Measurements from ENCODE around the gene LANCL2.
"Not testable (repeated sequence)": the region's sequence is repeated elsewhere in the genome, so short reads cannot be mapped to it uniquely, and the experiment has no call there.

Gene LANCL2

GRCh38 chr7:55438757-55439525 lies 73.8 kb downstream of the LANCL2 start:
- DNase-seq: no peak

DNA sequence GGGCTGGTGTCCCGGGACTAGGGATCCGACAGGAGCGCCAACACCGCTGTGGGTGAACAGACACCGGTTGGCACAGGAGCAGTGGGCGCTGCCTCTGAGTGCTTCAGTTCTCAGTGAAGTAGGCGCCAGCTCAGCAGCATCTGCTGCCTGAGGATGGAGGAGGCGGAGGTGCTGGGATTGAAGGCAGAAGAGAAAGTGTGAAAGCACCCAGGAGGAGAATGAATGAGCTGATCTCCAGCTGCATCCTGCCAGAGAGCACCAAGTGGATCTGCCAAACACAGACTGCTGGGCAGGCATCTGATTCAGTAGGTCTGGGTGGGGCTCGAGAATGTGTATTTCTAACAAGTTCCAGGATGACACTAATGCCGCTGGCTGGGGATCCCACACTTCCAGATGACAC lies 74.5 kb downstream of the LANCL2 start:
- no peak for DNase-seq

GRCh38 chr7:55440040-55440690 lies 75.0 kb downstream of the LANCL2 start:
- no peak for DNase-seq

- no peak for DNase-seq
These were observed 75.9 kb downstream of the LANCL2 start for GRCh38 chr7:55441002-55441401.

GRCh38 chr7:55441774-55442522 lies 76.8 kb downstream of the LANCL2 start:
- no peak for DNase-seq

DNA sequence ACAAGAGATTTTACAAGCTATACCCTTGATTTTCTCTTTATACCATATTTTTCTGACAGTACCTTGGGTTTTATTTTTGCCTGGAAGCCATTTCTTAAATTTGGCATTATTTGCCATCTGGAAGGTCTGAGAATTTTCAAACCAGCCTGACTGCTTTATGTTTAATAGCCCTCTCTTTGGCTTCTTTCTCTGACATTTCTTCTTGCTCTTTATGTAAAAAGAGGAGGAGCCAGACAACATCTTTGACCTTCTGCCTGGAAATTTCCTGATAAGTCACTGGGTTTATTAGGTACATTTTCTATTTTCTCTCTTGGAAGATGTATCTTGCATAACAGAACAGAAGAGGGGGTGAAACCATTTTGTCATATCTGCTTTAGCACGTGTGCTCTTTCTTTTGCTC lies 79.6 kb downstream of the LANCL2 start:
- DNase-seq: no peak

DNA sequence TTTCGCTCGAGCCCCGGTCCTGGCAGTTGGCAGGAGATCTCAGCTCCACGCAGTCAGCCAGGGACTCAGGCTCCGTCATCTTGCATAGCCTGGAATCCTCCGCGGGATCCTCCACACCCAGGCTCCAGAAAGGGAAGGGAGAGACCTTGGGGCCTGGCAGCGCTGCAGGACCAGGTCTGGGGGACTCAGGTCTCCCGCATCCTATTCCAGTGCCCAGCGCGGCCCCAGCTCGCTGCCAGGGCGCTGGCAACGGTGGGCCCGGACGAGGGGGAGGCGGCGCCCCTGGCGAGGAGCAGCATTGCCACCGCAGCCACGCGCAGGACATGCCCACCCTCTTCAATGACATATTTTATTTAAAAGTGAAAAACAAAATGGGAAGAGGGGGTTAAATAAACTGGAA lies 83.4 kb downstream of the LANCL2 start:
- DNase-seq: no peak

- DNase-seq: no peak
These were observed 84.3 kb downstream of the LANCL2 start for GRCh38 chr7:55449205-55449991.

GRCh38 chr7:55449992-55450535 lies 84.9 kb downstream of the LANCL2 start:
- no peak for DNase-seq

GRCh38 chr7:55452971-55453370 lies 87.8 kb downstream of the LANCL2 start:
- no peak for DNase-seq

- DNase-seq: no peak
These were observed 92.7 kb downstream of the LANCL2 start for GRCh38 chr7:55457801-55458200.

GRCh38 chr7:55458351-55458750 lies 93.2 kb downstream of the LANCL2 start:
- DNase-seq: no peak

DNA sequence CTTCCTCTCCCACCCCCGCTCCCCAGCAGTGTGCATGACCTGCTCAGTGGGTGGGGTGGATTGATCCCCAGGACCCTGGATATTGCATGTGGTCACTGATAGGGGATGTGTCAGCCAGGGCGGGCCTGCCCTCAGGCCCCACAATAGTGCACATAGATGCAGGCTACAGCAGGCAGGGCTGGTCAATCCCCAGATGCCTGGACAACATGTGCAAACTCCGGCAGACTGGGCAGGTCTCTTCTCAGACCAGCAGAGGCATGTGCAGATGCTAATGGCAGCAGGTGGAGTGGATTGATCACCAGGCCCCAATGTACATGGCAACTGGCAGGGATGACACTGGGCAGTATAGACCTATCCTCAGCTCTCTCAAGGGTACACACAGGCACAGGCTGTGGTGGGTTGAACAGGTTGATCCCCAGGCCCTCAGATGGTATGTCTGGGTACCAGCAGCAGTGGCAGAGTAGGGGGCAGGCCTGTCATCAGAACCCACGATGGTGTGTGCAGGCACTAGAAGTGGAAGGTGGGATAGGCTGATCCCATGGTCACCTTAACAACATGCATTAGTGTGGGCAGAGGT lies 98.6 kb downstream of the LANCL2 start:
- DNase-seq: no peak

GRCh38 chr7:55464422-55464821 lies 99.3 kb downstream of the LANCL2 start:
- no peak for DNase-seq

DNA sequence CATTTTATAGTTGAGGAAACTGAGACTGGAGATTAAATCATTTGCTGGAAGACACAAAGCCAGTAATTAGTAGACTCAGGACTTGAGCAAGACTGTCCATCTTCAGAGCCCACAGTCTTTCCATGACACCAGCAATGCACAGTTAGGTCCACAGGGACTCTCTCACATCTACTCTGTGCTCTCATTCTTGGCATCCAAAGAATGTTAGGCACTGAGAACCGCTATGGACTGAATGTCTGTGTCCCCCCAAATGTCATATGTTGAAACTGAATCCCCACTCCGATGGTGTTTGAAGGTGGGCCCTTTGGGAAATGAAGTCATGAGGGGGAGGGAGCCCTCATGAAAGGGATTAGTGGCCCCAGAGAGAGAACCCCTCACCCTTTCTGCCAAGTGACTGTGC lies 100.6 kb downstream of the LANCL2 start:
- no peak for DNase-seq

DNA sequence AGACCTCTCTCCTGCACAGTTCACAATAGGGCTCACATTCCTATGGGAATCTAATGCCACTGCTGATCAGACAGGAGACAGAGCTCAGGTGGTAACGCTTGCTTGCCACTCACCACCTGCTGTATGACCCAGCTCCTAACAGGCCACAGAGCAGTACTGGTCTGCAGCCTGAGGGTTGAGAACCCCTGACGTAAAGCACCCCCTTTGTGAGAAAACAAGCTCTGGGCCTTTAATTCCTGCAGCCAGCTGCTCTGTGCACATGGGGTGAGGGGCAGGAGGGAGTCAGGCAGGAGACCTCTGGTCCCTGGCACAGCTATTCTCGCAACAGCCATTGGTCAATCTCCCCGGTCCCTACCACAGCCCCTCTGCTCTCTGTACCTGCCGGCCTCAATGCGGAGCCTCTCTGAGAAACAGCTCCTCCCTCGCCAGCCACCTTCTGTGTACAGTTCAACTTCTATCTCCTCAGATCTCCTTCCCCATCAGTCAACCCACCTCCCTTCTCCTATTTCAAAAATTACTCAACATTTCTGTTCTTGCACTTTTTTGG lies 102.0 kb downstream of the LANCL2 start:
- DNase-seq: no peak

DNA sequence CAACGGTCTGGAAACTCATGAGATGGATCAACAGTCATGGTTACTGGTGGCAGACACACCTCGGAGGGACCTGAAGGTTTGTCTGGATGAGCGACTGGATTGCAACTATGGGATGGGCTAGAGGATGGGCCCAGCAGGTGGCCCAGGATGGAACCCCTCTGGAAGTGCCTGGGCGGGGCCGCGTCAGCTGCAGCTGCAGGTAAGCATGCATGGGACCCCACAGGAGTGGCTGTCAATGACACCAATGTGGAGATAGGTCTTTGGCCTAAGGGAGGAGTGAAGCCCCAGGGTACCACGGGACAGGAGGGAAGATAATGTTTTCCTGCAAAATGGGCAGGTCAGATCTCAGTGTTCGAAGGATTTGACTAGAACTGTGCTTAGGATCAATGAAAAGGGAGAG lies 103.4 kb downstream of the LANCL2 start:
- DNase-seq: no peak

DNA sequence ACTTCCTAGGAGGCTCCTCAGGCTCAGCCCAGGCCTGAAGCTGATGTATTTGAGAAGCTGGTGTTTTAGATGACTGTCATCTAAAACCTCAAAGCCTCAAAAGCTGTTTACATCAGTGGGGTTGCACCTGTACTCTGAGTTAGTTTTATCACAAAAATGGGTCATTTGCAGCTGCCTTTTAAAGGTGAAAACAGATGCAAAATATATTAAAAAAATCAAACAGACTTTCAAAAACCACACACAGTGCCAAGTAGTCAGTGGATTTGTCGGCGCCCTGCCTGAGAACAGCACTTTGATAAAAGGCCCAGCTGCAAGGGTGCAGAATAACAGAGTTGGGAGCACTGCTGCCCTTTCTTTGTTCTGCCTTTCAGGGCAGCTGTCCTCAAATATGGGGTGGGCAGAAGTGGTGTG lies 104.1 kb downstream of the LANCL2 start:
- DNase-seq: peak; percentile 76

DNA sequence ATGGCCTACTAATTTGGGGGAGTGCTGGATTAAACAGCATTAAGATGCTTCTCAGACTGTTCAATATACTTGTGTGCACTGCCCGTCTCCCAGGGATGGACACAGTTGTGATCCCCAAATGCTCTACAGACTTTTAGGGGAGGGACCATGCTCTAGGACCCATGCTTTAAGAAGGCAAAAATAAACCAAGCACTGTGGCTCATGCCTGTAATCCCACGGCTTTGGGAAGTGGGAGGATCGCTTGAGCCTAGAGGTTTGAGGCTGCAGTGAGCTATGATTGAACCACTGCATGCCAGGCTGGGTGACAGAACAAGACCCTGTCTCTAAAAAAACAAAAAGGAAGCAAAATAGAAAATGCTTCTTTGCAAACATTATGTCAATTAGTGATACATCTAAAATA lies 104.6 kb downstream of the LANCL2 start:
- DNase-seq: no peak

DNA sequence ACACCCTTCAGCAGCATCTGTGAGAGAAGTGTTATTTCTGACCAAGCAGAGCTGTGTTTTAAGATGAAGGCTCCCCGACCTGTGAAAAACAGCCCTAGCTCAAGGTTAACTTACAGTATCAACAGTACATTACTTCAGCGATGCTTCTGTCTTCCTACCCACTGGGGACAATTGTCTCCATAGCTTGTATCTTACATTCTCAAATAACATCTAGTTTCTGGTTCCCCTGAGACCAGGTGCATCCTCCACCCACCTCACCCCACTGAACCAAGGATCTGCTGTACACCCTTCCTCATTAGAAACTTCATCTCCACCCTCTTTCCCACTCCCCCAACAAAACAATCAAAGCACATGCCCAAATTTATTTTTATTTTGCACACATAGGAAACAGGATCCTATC lies 105.1 kb downstream of the LANCL2 start:
- no peak for DNase-seq

DNA sequence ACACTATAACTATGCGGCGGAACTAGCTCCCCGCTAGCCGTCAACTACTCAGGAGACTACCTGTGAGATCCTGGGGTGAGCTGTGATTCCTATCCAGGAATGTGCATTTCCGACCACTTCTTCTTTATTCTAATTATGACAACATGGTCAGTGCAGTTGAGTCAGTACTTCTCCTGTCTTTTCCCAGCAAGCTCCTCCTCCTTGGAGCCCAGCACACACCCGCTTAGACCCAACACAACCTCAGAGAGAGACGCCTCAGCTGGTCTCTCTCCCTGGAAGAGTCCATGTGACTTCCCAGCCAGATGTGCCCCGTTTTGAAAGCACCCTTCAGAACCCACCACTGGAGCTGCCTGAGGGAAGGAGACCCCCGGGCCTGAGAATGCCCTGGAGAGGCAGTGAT lies 106.5 kb downstream of the LANCL2 start:
- not testable (repeated sequence) for DNase-seq

DNA sequence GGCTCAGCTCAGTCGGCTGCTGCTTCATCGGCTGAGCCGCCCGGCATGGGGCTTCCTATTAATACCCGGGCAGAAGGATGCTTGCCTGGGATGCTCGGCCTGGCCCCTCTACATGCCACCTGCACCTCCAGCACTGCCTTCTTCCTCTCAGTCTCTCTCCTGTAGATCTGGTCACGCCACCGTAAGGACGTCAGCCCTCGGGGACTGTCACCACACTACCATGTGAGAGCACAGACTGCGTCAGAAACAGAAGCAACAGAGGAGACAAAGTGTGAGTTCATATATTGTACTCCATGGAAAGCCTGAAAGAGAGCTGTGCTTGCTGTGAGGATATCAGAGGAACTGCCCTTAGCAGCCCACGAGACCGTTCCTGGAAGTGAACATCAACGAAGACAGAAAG lies 107.3 kb downstream of the LANCL2 start:
- DNase-seq: not testable (repeated sequence)

All from CD4-positive, alpha-beta T cell treated with Interleukin-4 for 4 hours (primary cell).